GM12878 (cell line): ENCODE measurements around the gene IFNA13. TPM values are rescaled to one million over a fixed set of nuclear protein-coding genes. Genes with fewer than 3 reads are reported as not detected.

ENCODE experiments used
- ATAC-seq: fragments of 200-7000 bp; cut with Tn5 transposase; 3 replicates; pipeline ENCODE4 v1.9.1; 2020; ENCODE audit warnings: mild to moderate bottlenecking, moderate library complexity
- BruUV-seq: library from RNA; stranded (reverse); fragments of 400-500 nt; replicated peaks from 2 replicates; lab custom pipeline; 2021; lab: Mats Ljungman, UMichigan
- CTCF ChIA-PET: fragments of 300-600 bp; sonication (Branson Sonifier 250); formaldehyde crosslinking; extraction: SDS; loops from one replicate; lab custom pipeline; 2021; ENCODE audit warnings: inconsistent platforms; lab: Yijun Ruan, JAX
- POLR2A ChIA-PET: fragments of 350-600 bp; formaldehyde crosslinking; extraction: SDS; loops from one replicate; lab custom pipeline; 2021; ENCODE audit warnings: inconsistent platforms; lab: Charles Lee
- RAD21 ChIA-PET: fragments of 300-600 bp; sonication (Branson Sonifier 250); formaldehyde crosslinking; loops from one replicate; lab custom pipeline; 2023; ENCODE audit warnings: antibody characterized with exemption; ENCODE audit not compliant: unreplicated experiment; lab: Charles Lee
- SMC1A ChIA-PET: fragments of 300-600 bp; sonication (Branson Sonifier 250); formaldehyde crosslinking; loops from one replicate; lab custom pipeline; 2023; ENCODE audit not compliant: unreplicated experiment, uncharacterized antibody; lab: Charles Lee
- DNase-seq: peaks from one replicate; pipeline ENCODE4 v3.0.0-alpha.2; 2011; ENCODE audit warnings: low read depth, low spot score
- FAIRE-seq: peaks from 3 replicates; lab custom pipeline; 2011; peaks lifted over from hg19 to GRCh38; lab: Jason Lieb, UNC
- H2AFZ ChIP-seq: 2 replicates; pipeline ENCODE4 v1.6.0; 2011; ENCODE audit warnings: low read depth, low read length, control low read depth; ENCODE audit not compliant: control insufficient read depth
- H3K27ac ChIP-seq: 2 replicates; pipeline ENCODE4 v1.5.1; 2011; ENCODE audit warnings: control low read depth; ENCODE audit not compliant: control insufficient read depth, insufficient read depth
- H3K27me3 ChIP-seq, 2 experiments: replicated peaks in 1 of 2; 2 replicates each; pipeline versions ENCODE4 v1.6.0 to v1.6.1; 2011; ENCODE audit warnings: low read length in 1 of 2; ENCODE audit not compliant: control insufficient read depth in 2 of 2, insufficient read depth in 2 of 2
- H3K36me3 ChIP-seq, 2 experiments: 2 replicates each; pipeline ENCODE4 v1.5.1; 2011; ENCODE audit warnings: low read length in 1 of 2; ENCODE audit not compliant: control insufficient read depth in 2 of 2, insufficient read depth in 2 of 2
- H3K4me1 ChIP-seq: 2 replicates; pipeline ENCODE4 v1.6.1; 2011; ENCODE audit warnings: mild to moderate bottlenecking, low read length, moderate library complexity, mixed read lengths; ENCODE audit not compliant: control insufficient read depth, insufficient read depth
- H3K4me2 ChIP-seq: 2 replicates; pipeline ENCODE4 v1.6.0; 2011; ENCODE audit warnings: control low read depth; ENCODE audit not compliant: control insufficient read depth, insufficient read depth
- H3K4me3 ChIP-seq: fragments of 200-600 bp; sonication (generic); 2 replicates; pipeline ENCODE4 v1.5.1; 2016
- H3K79me2 ChIP-seq: 2 replicates; pipeline ENCODE4 v1.6.0; 2011; ENCODE audit warnings: low read length; ENCODE audit not compliant: control insufficient read depth, insufficient read depth
- H3K9ac ChIP-seq: 2 replicates; pipeline ENCODE4 v1.8.0; 2011; ENCODE audit warnings: low read length, control low read depth, mixed read lengths; ENCODE audit not compliant: control insufficient read depth, insufficient read depth
- H3K9me3 ChIP-seq: replicated peaks from 3 replicates; pipeline ENCODE4 v1.5.1; 2011; ENCODE audit warnings: mild to moderate bottlenecking, low read length; ENCODE audit not compliant: control insufficient read depth, insufficient read depth
- H4K20me1 ChIP-seq: 2 replicates; pipeline ENCODE4 v1.6.0; 2011; ENCODE audit not compliant: control insufficient read depth, insufficient read depth
- E2F8 ChIP-seq: fragments of 450-650 bp; IDR thresholded peaks from 2 replicates; pipeline ENCODE4 v1.6.1; 2018; ENCODE audit warnings: mild to moderate bottlenecking, low read depth, moderate library complexity; ENCODE audit not compliant: partially characterized antibody
- FOXK2 ChIP-seq: fragments of 450-650 bp; IDR thresholded peaks from 2 replicates; pipeline ENCODE4 v1.6.1; 2017; ENCODE audit warnings: mild to moderate bottlenecking, moderate library complexity
- HDAC2 ChIP-seq: fragments of 200-600 bp; sonication (generic); IDR thresholded peaks from 2 replicates; pipeline ENCODE4 v1.6.1; 2017
- MEF2B ChIP-seq: fragments of 450-650 bp; IDR thresholded peaks from 2 replicates; pipeline ENCODE4 v1.6.1; 2018; ENCODE audit warnings: mild to moderate bottlenecking, moderate library complexity; ENCODE audit not compliant: partially characterized antibody, poor library complexity, severe bottlenecking
- MXI1 ChIP-seq: fragments of 150-350 bp; IDR thresholded peaks from 2 replicates; pipeline ENCODE4 v1.6.1; 2011; ENCODE audit warnings: low read depth, mild to moderate bottlenecking, inconsistent platforms, low read length, improper control_type of control experiment
- NFIC ChIP-seq: IDR thresholded peaks from 2 replicates; pipeline ENCODE4 v1.6.1; 2012; ENCODE audit warnings: low read depth, mild to moderate bottlenecking, inconsistent platforms, low read length, moderate library complexity
- NR2C1 ChIP-seq: fragments of 450-650 bp; IDR thresholded peaks from 2 replicates; pipeline ENCODE4 v1.6.1; 2017; ENCODE audit warnings: antibody characterized with exemption, mild to moderate bottlenecking, moderate library complexity
- PML ChIP-seq: IDR thresholded peaks from 2 replicates; pipeline ENCODE4 v1.6.1; 2012; ENCODE audit warnings: low read length, inconsistent platforms
- POLR2AphosphoS2 ChIP-seq: IDR thresholded peaks from 2 replicates; pipeline ENCODE4 v1.6.1; 2011; ENCODE audit warnings: low read depth, mild to moderate bottlenecking, low read length, improper control_type of control experiment, moderate library complexity
- SMARCA5 ChIP-seq: fragments of 450-650 bp; IDR thresholded peaks from 2 replicates; pipeline ENCODE4 v1.6.1; 2017; ENCODE audit warnings: mild to moderate bottlenecking
- SREBF1 ChIP-seq: IDR thresholded peaks from 2 replicates; pipeline ENCODE4 v1.6.1; 2012; ENCODE audit warnings: mild to moderate bottlenecking, low read length
- TARDBP ChIP-seq: IDR thresholded peaks from 2 replicates; pipeline ENCODE4 v1.6.1; 2016; ENCODE audit warnings: borderline replicate concordance
- YY1 ChIP-seq: IDR thresholded peaks from 2 replicates; pipeline ENCODE4 v1.6.1; 2011; ENCODE audit warnings: low read depth, mild to moderate bottlenecking, low read length
- WGBS: methylation state at CpG from one replicate; pipeline ENCODE4 v1.1.6; 2016; ENCODE audit warnings: low lambda C conversion rate; ENCODE audit not compliant: insufficient replicate concordance, insufficient coverage; ENCODE audit errors: missing lambda C conversion rate; 5-methylcytosine and 5-hydroxymethylcytosine counted together
- in situ Hi-C: fragments of 300-500 bp; cut with MboI; formaldehyde crosslinking; loops from 9 replicates; pipeline ENCODE4 v1.14.3; 2018; ENCODE audit warnings: mixed read lengths
- intact Hi-C: fragments of 100-400 bp; cut with micrococcal nuclease; formaldehyde crosslinking; loops from one replicate; pipeline ENCODE4 v1.14.2; 2022; ENCODE audit not compliant: unreplicated experiment
- polyA plus RNA-seq, 11 experiments: library from polyadenylated mRNA; depleted of rRNA in 4 of 11; unstranded in 6 of 11; stranded (reverse) in 5 of 11; fragments of >200 nt; fragmentation: Nextera tagmentation in 4 of 11; fragmentation: Illumina TruSeq in 1 of 11; extraction: Ambion mirVana in 4 of 11; extraction: Trizol in 1 of 11; gene quantifications; 1 replicate in 1 of 11; 2 replicates in 10 of 11; pipeline versions ENCODE4 v1.2.1 to v1.2.3, GENCODE V29; 2011 to 2016; ENCODE audit warnings: inconsistent platforms in 2 of 11, missing spikeins in 2 of 11, low read depth in 1 of 11
- total RNA-seq, 4 experiments: library from RNA; depleted of rRNA in 3 of 4; stranded (reverse); fragments of >200 nt in 3 of 4; fragmentation: Illumina TruSeq in 1 of 4; extraction: Trizol in 1 of 4; gene quantifications; 2 replicates each; pipeline versions ENCODE4 v1.2.1 to v1.2.3, GENCODE V29; 2013 to 2021
- TF ChIP-seq, protein P1 (sequence below): IDR thresholded peaks from 2 replicates; pipeline ENCODE4 v1.6.1; 2011; ENCODE audit warnings: low read depth, low read length, improper control_type of control experiment, borderline replicate concordance
- TF ChIP-seq, protein P2 (sequence below): IDR thresholded peaks from 2 replicates; pipeline ENCODE4 v1.6.1; 2011; ENCODE audit warnings: borderline replicate concordance, low read depth, mild to moderate bottlenecking, moderate library complexity, low read length; ENCODE audit not compliant: insufficient read depth, poor library complexity, severe bottlenecking
- TF ChIP-seq, protein P3 (sequence below): IDR thresholded peaks from 2 replicates; pipeline ENCODE4 v1.6.1; 2012; ENCODE audit warnings: low read depth, low read length, improper control_type of control experiment
- TF ChIP-seq, protein P4 (sequence below): IDR thresholded peaks from 2 replicates; pipeline ENCODE4 v1.6.1; 2012; ENCODE audit warnings: low read length, inconsistent platforms

Gene IFNA13
- total and polyA plus RNA-seq, 10 of the 15 experiments (the other 5 are each of a cell fraction or from before 2014, with no cell fraction given): not detected

DNA sequence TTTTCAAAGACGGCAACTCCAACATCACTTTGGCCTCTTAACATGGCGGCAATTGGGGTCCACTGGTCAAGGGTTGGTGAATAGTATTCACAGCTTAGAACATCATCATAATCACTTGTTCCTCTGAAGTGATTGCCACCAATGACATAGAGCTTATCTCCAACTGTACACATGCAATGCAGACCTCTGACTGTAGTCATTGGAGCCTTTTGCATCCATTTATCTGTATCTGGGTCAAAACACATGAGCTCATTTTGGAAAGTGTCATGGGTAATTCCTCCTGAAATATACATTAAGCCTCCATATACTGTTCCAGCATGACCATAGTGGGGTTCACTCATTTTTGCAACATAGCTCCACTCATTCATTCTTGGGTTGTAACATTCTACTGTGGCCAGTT lies 34.6 kb downstream of the IFNA13 start:
- ChIA-PET POLR2A (interaction anchor here (1.1 to 1.9 kb wide), 3 partner anchors 24 to 48 kb away, joined by 3 to 6 read pairs (median 5); no protein-coding TSS in a partner anchor), SMC1A (interaction anchor here (0.7 to 8.3 kb wide), 12 partner anchors 10 to 114 kb away, joined by 3 to 205 read pairs (median 6); no protein-coding TSS in a partner anchor), RAD21 (interaction anchor here (0.6 to 5.3 kb wide), 4 partner anchors 62 to 99 kb away, joined by 3 to 44 read pairs (median 4); no protein-coding TSS in a partner anchor), CTCF (interaction anchor here (0.9 to 8.3 kb wide), 10 partner anchors 17 to 911 kb away, joined by 3 to 256 read pairs (median 8); partner anchors contain the start of gene IFNA6)
- H3K79me2 ChIP-seq: peaks cover 63% of the 10 kb centered on the region
- H3K9me3 ChIP-seq: no peaks in the 10 kb centered on the region; the same call in 2 of the 3 replicates
- H3K4me2 ChIP-seq: peak overlapping the region; percentile 95
- H3K9ac ChIP-seq: no peak overlapping the region
- no TSS peak for BruUV-seq
- 88% methylated on average over 2 of the region's 2 CpGs for WGBS
- peaks cover 3% of the 10 kb centered on the region for H3K4me1 ChIP-seq
- in situ Hi-C loops: loop anchor here (5.0 kb wide), 1 partner anchor 59 kb away; no protein-coding TSS in a partner anchor
- H3K27ac ChIP-seq: no peak overlapping the region
- no peaks in the 10 kb centered on the region for H3K27me3 ChIP-seq
- no peak for FAIRE-seq
- peak overlapping the region; percentile 82 for H3K4me3 ChIP-seq
- DNase-seq: no peak
- ATAC-seq: no peak
- peaks cover 0 to 11% of the 10 kb centered on the region in 2 experiments; a peak in 1 of 4 replicates for H3K36me3 ChIP-seq
- intact Hi-C loops: no loop called here
- H4K20me1 ChIP-seq: peaks cover 6% of the 10 kb centered on the region; the same call in 1 of the 2 replicates
- no peak overlapping the region for H2AFZ ChIP-seq
- TF ChIP-seq SMARCA5 (no peak), FOXK2 (no peak), NFIC (no peak), E2F8 (no peak), YY1 (no peak), PML (no peak), POLR2AphosphoS2 (no peak), HDAC2 (no peak), NR2C1 (no peak), MXI1 (no peak), MEF2B (no peak), TARDBP (no peak), SREBF1 (no peak)
- TF ChIP-seq, protein P1, sequence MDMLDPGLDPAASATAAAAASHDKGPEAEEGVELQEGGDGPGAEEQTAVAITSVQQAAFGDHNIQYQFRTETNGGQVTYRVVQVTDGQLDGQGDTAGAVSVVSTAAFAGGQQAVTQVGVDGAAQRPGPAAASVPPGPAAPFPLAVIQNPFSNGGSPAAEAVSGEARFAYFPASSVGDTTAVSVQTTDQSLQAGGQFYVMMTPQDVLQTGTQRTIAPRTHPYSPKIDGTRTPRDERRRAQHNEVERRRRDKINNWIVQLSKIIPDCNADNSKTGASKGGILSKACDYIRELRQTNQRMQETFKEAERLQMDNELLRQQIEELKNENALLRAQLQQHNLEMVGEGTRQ: no peak
- TF ChIP-seq, protein P2, sequence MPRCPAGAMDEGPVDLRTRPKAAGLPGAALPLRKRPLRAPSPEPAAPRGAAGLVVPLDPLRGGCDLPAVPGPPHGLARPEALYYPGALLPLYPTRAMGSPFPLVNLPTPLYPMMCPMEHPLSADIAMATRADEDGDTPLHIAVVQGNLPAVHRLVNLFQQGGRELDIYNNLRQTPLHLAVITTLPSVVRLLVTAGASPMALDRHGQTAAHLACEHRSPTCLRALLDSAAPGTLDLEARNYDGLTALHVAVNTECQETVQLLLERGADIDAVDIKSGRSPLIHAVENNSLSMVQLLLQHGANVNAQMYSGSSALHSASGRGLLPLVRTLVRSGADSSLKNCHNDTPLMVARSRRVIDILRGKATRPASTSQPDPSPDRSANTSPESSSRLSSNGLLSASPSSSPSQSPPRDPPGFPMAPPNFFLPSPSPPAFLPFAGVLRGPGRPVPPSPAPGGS: no peak
- TF ChIP-seq, protein P3, sequence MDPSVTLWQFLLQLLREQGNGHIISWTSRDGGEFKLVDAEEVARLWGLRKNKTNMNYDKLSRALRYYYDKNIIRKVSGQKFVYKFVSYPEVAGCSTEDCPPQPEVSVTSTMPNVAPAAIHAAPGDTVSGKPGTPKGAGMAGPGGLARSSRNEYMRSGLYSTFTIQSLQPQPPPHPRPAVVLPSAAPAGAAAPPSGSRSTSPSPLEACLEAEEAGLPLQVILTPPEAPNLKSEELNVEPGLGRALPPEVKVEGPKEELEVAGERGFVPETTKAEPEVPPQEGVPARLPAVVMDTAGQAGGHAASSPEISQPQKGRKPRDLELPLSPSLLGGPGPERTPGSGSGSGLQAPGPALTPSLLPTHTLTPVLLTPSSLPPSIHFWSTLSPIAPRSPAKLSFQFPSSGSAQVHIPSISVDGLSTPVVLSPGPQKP: no peak
- TF ChIP-seq, protein P4, sequence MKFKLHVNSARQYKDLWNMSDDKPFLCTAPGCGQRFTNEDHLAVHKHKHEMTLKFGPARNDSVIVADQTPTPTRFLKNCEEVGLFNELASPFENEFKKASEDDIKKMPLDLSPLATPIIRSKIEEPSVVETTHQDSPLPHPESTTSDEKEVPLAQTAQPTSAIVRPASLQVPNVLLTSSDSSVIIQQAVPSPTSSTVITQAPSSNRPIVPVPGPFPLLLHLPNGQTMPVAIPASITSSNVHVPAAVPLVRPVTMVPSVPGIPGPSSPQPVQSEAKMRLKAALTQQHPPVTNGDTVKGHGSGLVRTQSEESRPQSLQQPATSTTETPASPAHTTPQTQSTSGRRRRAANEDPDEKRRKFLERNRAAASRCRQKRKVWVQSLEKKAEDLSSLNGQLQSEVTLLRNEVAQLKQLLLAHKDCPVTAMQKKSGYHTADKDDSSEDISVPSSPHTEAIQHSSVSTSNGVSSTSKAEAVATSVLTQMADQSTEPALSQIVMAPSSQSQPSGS: no peak
